T-cell (primary cell): ENCODE measurements around the gene ARRB2. TPM values are rescaled to one million over a fixed set of nuclear protein-coding genes. Genes with fewer than 3 reads are reported as not detected.
"Not testable (repeated sequence)": the region's sequence is repeated elsewhere in the genome, so short reads cannot be mapped to it uniquely, and the experiment has no call there.

ENCODE experiments used
- ATAC-seq, 4 experiments: fragments of 200-7000 bp in 3 of 4; fragments of 150-1000 bp in 1 of 4; cut with Tn5 transposase; replicated peaks in 1 of 4; 1 replicate in 3 of 4; 2 replicates in 1 of 4; pipeline ENCODE4 v1.10.0; 2021; ENCODE audit warnings: moderate library complexity in 3 of 4, mild to moderate bottlenecking in 2 of 4, moderate number of reproducible peaks in 1 of 4
- CTCF ChIA-PET, 2 donors: fragments of 300-600 bp; sonication (Branson Sonifier 250); formaldehyde crosslinking; loops; one replicate each; lab custom pipeline; 2022; ENCODE audit warnings: antibody characterized with exemption in 2 of 2; lab: Charles Lee
- POLR2A ChIA-PET, 2 donors: fragments of 300-600 bp; sonication (Branson Sonifier 250); formaldehyde crosslinking; loops; one replicate each; lab custom pipeline; 2022; ENCODE audit warnings: antibody characterized with exemption in 2 of 2; lab: Charles Lee
- DNase-seq, 35 experiments: peaks; one replicate each; pipeline versions ENCODE4 v3.0.0 to v3.0.0-alpha.2; 2013 to 2023
- H3K27ac ChIP-seq: one replicate; pipeline ENCODE4 v1.5.1; 2013; ENCODE audit warnings: low read length
- H3K27me3 ChIP-seq, 2 experiments: replicated peaks in 1 of 2; 1 replicate in 1 of 2; 2 replicates in 1 of 2; pipeline versions ENCODE4 v1.6.1 to v1.7.0; 2013; ENCODE audit warnings: low read length in 1 of 2, mixed read lengths in 1 of 2; ENCODE audit not compliant: control insufficient read depth in 2 of 2, insufficient read depth in 2 of 2; ENCODE audit errors: extremely low read depth in 1 of 2
- H3K36me3 ChIP-seq, 2 donors: 1 replicate in 1 of 2; 2 replicates in 1 of 2; pipeline versions ENCODE4 v1.6.1 to v1.7.0; 2013; ENCODE audit warnings: low read length in 1 of 2; ENCODE audit not compliant: control insufficient read depth in 2 of 2, insufficient read depth in 1 of 2; ENCODE audit errors: extremely low read depth in 1 of 2
- H3K4me1 ChIP-seq, 2 experiments: 1 replicate in 1 of 2; 2 replicates in 1 of 2; pipeline versions ENCODE4 v1.6.1 to v1.7.0; 2013; ENCODE audit warnings: low read length in 2 of 2, mixed read lengths in 1 of 2; ENCODE audit not compliant: insufficient read depth in 2 of 2, control insufficient read depth in 1 of 2; ENCODE audit errors: extremely low read depth in 1 of 2
- H3K4me3 ChIP-seq, 2 donors: 1 replicate in 1 of 2; 2 replicates in 1 of 2; pipeline versions ENCODE4 v1.5.1 to v1.7.0; 2013; ENCODE audit warnings: mild to moderate bottlenecking in 2 of 2, low read length in 1 of 2, moderate library complexity in 1 of 2; ENCODE audit not compliant: control insufficient read depth in 1 of 2; ENCODE audit errors: extremely low read depth in 1 of 2
- H3K9me3 ChIP-seq: 2 replicates; pipeline ENCODE4 v1.7.0; 2013
- H3K27ac Mint-ChIP-seq, 2 donors: one replicate each; pipeline ENCODE4 v1.8.0; 2020 to 2021; ENCODE audit warnings: mild to moderate bottlenecking in 2 of 2, mixed read lengths in 2 of 2
- H3K27me3 Mint-ChIP-seq, 2 donors: one replicate each; pipeline ENCODE4 v1.8.0; 2021 to 2022; ENCODE audit warnings: mixed read lengths in 2 of 2
- H3K36me3 Mint-ChIP-seq: one replicate; pipeline ENCODE4 v1.8.0; 2021; ENCODE audit warnings: mixed read lengths
- H3K4me1 Mint-ChIP-seq, 3 donors: one replicate each; pipeline ENCODE4 v1.8.0; 2020 to 2022; ENCODE audit warnings: mixed read lengths in 3 of 3, mild to moderate bottlenecking in 1 of 3
- H3K4me3 Mint-ChIP-seq, 3 donors: one replicate each; pipeline ENCODE4 v1.8.0; 2020 to 2022; ENCODE audit warnings: mild to moderate bottlenecking in 3 of 3, mixed read lengths in 3 of 3, moderate library complexity in 3 of 3
- H3K9me3 Mint-ChIP-seq, 3 donors: one replicate each; pipeline ENCODE4 v1.8.0; 2020 to 2022; ENCODE audit warnings: mixed read lengths in 3 of 3
- WGBS: methylation state at CpG from one replicate; pipeline ENCODE4 v1.1.5; 2013; ENCODE audit warnings: missing lambda C conversion rate; ENCODE audit not compliant: insufficient coverage; 5-methylcytosine and 5-hydroxymethylcytosine counted together
- total RNA-seq, 35 experiments: library from RNA in 6 of 35; stranded (reverse) in 6 of 35; fragments of 120-200 nt in 1 of 35; gene quantifications; one replicate each; pipeline versions ENCODE4 v1.2.1 to v1.2.4 and lab custom pipeline; 2013 to 2026

Gene ARRB2
- total RNA-seq, 5 donors from 2014 or later (not counting 1 experiment from before 2014, with no cell fraction given) = 247 to 374 (median 325) TPM

GRCh38 chr17:4712526-4712925 lies 2.1 kb downstream of the ARRB2 start:
- WGBS = 100% methylated on average over 1 of the region's 3 CpGs
- ATAC-seq (no peak), DNase-seq (no peak)
- H3K36me3 Mint-ChIP-seq = peaks cover 11% of the 10 kb centered on the region
- H3K36me3 ChIP-seq = peaks cover 6 to 21% of the 10 kb centered on the region in 2 donors
- H3K4me1 Mint-ChIP-seq = peaks cover 44 to 61% (median 52%) of the 10 kb centered on the region in 3 donors
- peak overlapping the region; percentile 95 to 99 for H3K27ac Mint-ChIP-seq
- no peaks in the 10 kb centered on the region for H3K27me3 Mint-ChIP-seq
- no peaks in the 10 kb centered on the region for H3K27me3 ChIP-seq
- CTCF ChIA-PET = interaction anchor here in 1 of 2 donors (0.6 kb wide), 1 partner anchor 12 kb away, joined by 3 read pairs; no protein-coding TSS in a partner anchor
- H3K4me1 ChIP-seq = peaks cover 47 to 76% of the 10 kb centered on the region in 2 experiments
- no peaks in the 10 kb centered on the region for H3K9me3 ChIP-seq
- peak overlapping the region; percentile 77 for H3K27ac ChIP-seq
- POLR2A ChIA-PET = no interaction called here
- H3K4me3 ChIP-seq = peak overlapping the region; percentile 71 to 93
- H3K4me3 Mint-ChIP-seq = peak overlapping the region; percentile 90 to 99 (median 94)
- H3K9me3 Mint-ChIP-seq = no peaks in the 10 kb centered on the region

GRCh38 chr17:4714340-4715062 lies 4.1 kb downstream of the ARRB2 start:
- ChIA-PET POLR2A (interaction anchor here in 1 of 2 donors (0.6 kb wide), 1 partner anchor 156 kb away, joined by 6 read pairs; no protein-coding TSS in a partner anchor), CTCF (interaction anchor here (0.6 to 0.9 kb wide), 2 partner anchors 76 to 878 kb away, joined by 3 read pairs; no protein-coding TSS in a partner anchor)
- ATAC-seq, H3K9me3 ChIP-seq, H3K27me3 Mint-ChIP-seq, DNase-seq, H3K27me3 ChIP-seq, H3K9me3 Mint-ChIP-seq: not testable (repeated sequence)
- Histone ChIP-seq H3K4me1 (peaks cover 48 to 75% of the 10 kb centered on the region in 2 experiments), H3K36me3 (peaks cover 16 to 41% of the 10 kb centered on the region in 2 donors), H3K27ac (peak overlapping the region; percentile 84), H3K4me3 (peak overlapping the region; percentile 47 to 72)
- peaks cover 21% of the 10 kb centered on the region for H3K36me3 Mint-ChIP-seq
- peaks cover 48 to 55% (median 49%) of the 10 kb centered on the region in 3 donors for H3K4me1 Mint-ChIP-seq
- WGBS = 18% methylated on average over 3 of the region's 15 CpGs
- peak overlapping the region; percentile 64 to 82 (median 77) for H3K4me3 Mint-ChIP-seq
- peak overlapping the region; percentile 93 to 97 for H3K27ac Mint-ChIP-seq

GRCh38 chr17:4715063-4715744 lies 4.8 kb downstream of the ARRB2 start:
- ATAC-seq (peak in 3 of 4 experiments; percentile 7 to 20 (median 19)), DNase-seq (peak in 31 of 35 experiments; percentile 31 to 73 (median 49))
- H3K4me1 Mint-ChIP-seq = peaks cover 45 to 51% (median 50%) of the 10 kb centered on the region in 3 donors
- H3K36me3 Mint-ChIP-seq = peaks cover 25% of the 10 kb centered on the region
- H3K36me3 ChIP-seq = peaks cover 16 to 48% of the 10 kb centered on the region in 2 donors
- H3K27me3 Mint-ChIP-seq = no peaks in the 10 kb centered on the region
- no peaks in the 10 kb centered on the region for H3K9me3 ChIP-seq
- H3K4me3 Mint-ChIP-seq = peak overlapping the region; percentile 64 to 82 (median 77)
- no peaks in the 10 kb centered on the region for H3K9me3 Mint-ChIP-seq
- CTCF ChIA-PET = interaction anchor here (0.6 kb wide), 2 partner anchors 9 to 879 kb away, joined by 3 read pairs; no protein-coding TSS in a partner anchor
- H3K4me3 ChIP-seq = peak overlapping the region; percentile 47 to 72
- peaks cover 48 to 71% of the 10 kb centered on the region in 2 experiments for H3K4me1 ChIP-seq
- 6% methylated on average over 7 of the region's 11 CpGs for WGBS
- peak overlapping the region; percentile 84 for H3K27ac ChIP-seq
- H3K27ac Mint-ChIP-seq = peak overlapping the region; percentile 93 to 97
- POLR2A ChIA-PET = no interaction called here
- no peaks in the 10 kb centered on the region for H3K27me3 ChIP-seq

- WGBS = 100% methylated on average over 4 of the region's 10 CpGs
- ChIA-PET POLR2A (no interaction called here), CTCF (interaction anchor here in 1 of 2 donors (0.6 kb wide), 1 partner anchor 8 kb away, joined by 3 read pairs; no protein-coding TSS in a partner anchor)
- H3K27me3 ChIP-seq = no peaks in the 10 kb centered on the region
- no peak for ATAC-seq
- H3K9me3 ChIP-seq = no peaks in the 10 kb centered on the region
- peak overlapping the region in 1 of 2 donors; percentile 72 for H3K4me3 ChIP-seq
- no peak for DNase-seq
- peak overlapping the region; percentile 84 for H3K27ac ChIP-seq
- no peaks in the 10 kb centered on the region for H3K9me3 Mint-ChIP-seq
- H3K27ac Mint-ChIP-seq = peak overlapping the region; percentile 93 to 97
- peaks cover 48 to 71% of the 10 kb centered on the region in 2 experiments for H3K4me1 ChIP-seq
- H3K27me3 Mint-ChIP-seq = no peaks in the 10 kb centered on the region
- peak overlapping the region in 2 of 3 donors; percentile 64 to 82 for H3K4me3 Mint-ChIP-seq
- H3K4me1 Mint-ChIP-seq = peaks cover 47 to 52% (median 48%) of the 10 kb centered on the region in 3 donors
- peaks cover 21 to 54% of the 10 kb centered on the region in 2 donors for H3K36me3 ChIP-seq
- peaks cover 34% of the 10 kb centered on the region for H3K36me3 Mint-ChIP-seq
These were observed 5.6 kb downstream of the ARRB2 start for GRCh38 chr17:4716081-4716480.

GRCh38 chr17:4717791-4718190 lies 7.4 kb downstream of the ARRB2 start:
- Mint-ChIP-seq H3K9me3 (no peaks in the 10 kb centered on the region), H3K36me3 (peaks cover 39% of the 10 kb centered on the region), H3K4me3 (no peak overlapping the region), H3K4me1 (peaks cover 32 to 40% (median 32%) of the 10 kb centered on the region in 3 donors), H3K27ac (no peak overlapping the region), H3K27me3 (no peaks in the 10 kb centered on the region)
- 91% methylated on average over 12 of the region's 17 CpGs for WGBS
- no peak for ATAC-seq
- Histone ChIP-seq H3K4me1 (peaks cover 33 to 59% of the 10 kb centered on the region in 2 experiments), H3K4me3 (no peak overlapping the region), H3K9me3 (no peaks in the 10 kb centered on the region), H3K27me3 (no peaks in the 10 kb centered on the region), H3K27ac (no peak overlapping the region), H3K36me3 (peaks cover 22 to 60% of the 10 kb centered on the region in 2 donors)
- no peak for DNase-seq
- ChIA-PET POLR2A (no interaction called here), CTCF (no interaction called here)

- H3K4me1 Mint-ChIP-seq = peaks cover 29 to 36% (median 32%) of the 10 kb centered on the region in 3 donors
- peaks cover 39% of the 10 kb centered on the region for H3K36me3 Mint-ChIP-seq
- ChIA-PET POLR2A (no interaction called here), CTCF (no interaction called here)
- WGBS = no CpG with 5 or more reads among the region's 13 CpGs
- DNase-seq (no peak), ATAC-seq (no peak)
- H3K27me3 ChIP-seq = no peaks in the 10 kb centered on the region
- no peaks in the 10 kb centered on the region for H3K9me3 ChIP-seq
- no peaks in the 10 kb centered on the region for H3K27me3 Mint-ChIP-seq
- H3K4me1 ChIP-seq = peaks cover 33 to 55% of the 10 kb centered on the region in 2 experiments
- H3K36me3 ChIP-seq = peaks cover 22 to 60% of the 10 kb centered on the region in 2 donors
- no peak overlapping the region for H3K27ac ChIP-seq
- no peaks in the 10 kb centered on the region for H3K9me3 Mint-ChIP-seq
- H3K4me3 ChIP-seq = no peak overlapping the region
- H3K4me3 Mint-ChIP-seq = no peak overlapping the region
- no peak overlapping the region for H3K27ac Mint-ChIP-seq
These were observed 7.8 kb downstream of the ARRB2 start for GRCh38 chr17:4718276-4718675.
